HepG2 (cell line): ENCODE results near the gene AGRN. TPM values are rescaled to one million over a fixed set of nuclear protein-coding genes. Genes with fewer than 3 reads are reported as not detected.

Experiments
- DPF2 ChIP-seq: sonication (generic); formaldehyde crosslinking; IDR thresholded peaks from 2 replicates; pipeline ENCODE4 v1.4.0; 2020; ENCODE audit warnings: mild to moderate bottlenecking, low read depth, missing genetic modification reagents, borderline replicate concordance
- HMGXB4 ChIP-seq, 2 experiments: sonication (generic) in 1 of 2; formaldehyde crosslinking in 1 of 2; IDR thresholded peaks; 2 replicates each; pipeline versions ENCODE4 v1.4.0 to v1.6.1; 2018 to 2020; ENCODE audit warnings: missing genetic modification reagents in 2 of 2, borderline replicate concordance in 1 of 2, low read depth in 1 of 2, mild to moderate bottlenecking in 1 of 2, missing biosample characterization in 1 of 2
- PCBP1 ChIP-seq: fragments of 200-400 bp; formaldehyde crosslinking; IDR thresholded peaks from 2 replicates; pipeline ENCODE4 v1.6.1; 2017; ENCODE audit warnings: mild to moderate bottlenecking, low read depth, low read length, borderline replicate concordance
- PHF8 ChIP-seq: sonication (generic); formaldehyde crosslinking; IDR thresholded peaks from 2 replicates; pipeline ENCODE4 v1.5.0; 2020; ENCODE audit warnings: missing genetic modification reagents
- RBM39 ChIP-seq: fragments of 200-400 bp; formaldehyde crosslinking; IDR thresholded peaks from one replicate; pipeline ENCODE4 v1.6.1; 2018; ENCODE audit warnings: antibody characterized with exemption, mild to moderate bottlenecking, low read depth, low read length; ENCODE audit not compliant: poor library complexity, severe bottlenecking
- SKI ChIP-seq: fragments of 450-650 bp; IDR thresholded peaks from one replicate; pipeline ENCODE4 v1.6.1; 2018; ENCODE audit warnings: mild to moderate bottlenecking; ENCODE audit not compliant: partially characterized antibody
- TARDBP ChIP-seq: sonication (generic); formaldehyde crosslinking; IDR thresholded peaks from 2 replicates; pipeline ENCODE4 v1.8.0; 2022; ENCODE audit warnings: mild to moderate bottlenecking, missing genetic modification reagents
- TEAD3 ChIP-seq: optimal IDR thresholded peaks from 2 replicates; pipeline ENCODE3; 2016; ENCODE audit warnings: borderline replicate concordance
- TSC22D2 ChIP-seq: sonication (generic); formaldehyde crosslinking; IDR thresholded peaks from 2 replicates; pipeline ENCODE4 v1.5.1; 2020; ENCODE audit warnings: missing genetic modification reagents, mild to moderate bottlenecking, borderline replicate concordance
- ZBTB7B ChIP-seq: sonication (generic); formaldehyde crosslinking; IDR thresholded peaks from 2 replicates; pipeline ENCODE4 v1.4.0; 2020; ENCODE audit warnings: missing genetic modification reagents
- ZEB1 ChIP-seq: IDR thresholded peaks from 2 replicates; pipeline ENCODE4 v1.6.1; 2012; ENCODE audit warnings: mild to moderate bottlenecking, low read depth, inconsistent platforms; ENCODE audit not compliant: insufficient replicate concordance
- ZNF160 ChIP-seq: sonication (generic); formaldehyde crosslinking; IDR thresholded peaks from 2 replicates; pipeline ENCODE4 v1.8.0; 2022; ENCODE audit warnings: mild to moderate bottlenecking, inconsistent platforms, missing genetic modification reagents
- ZNF230 ChIP-seq: sonication (generic); formaldehyde crosslinking; IDR thresholded peaks from 2 replicates; pipeline ENCODE4 v1.4.0; 2020; ENCODE audit warnings: mild to moderate bottlenecking, missing genetic modification reagents
- ZNF274 ChIP-seq: sonication (generic); formaldehyde crosslinking; IDR thresholded peaks from 2 replicates; pipeline ENCODE4 v1.5.1; 2020; ENCODE audit warnings: mild to moderate bottlenecking, missing genetic modification reagents
- ZNF333 ChIP-seq: sonication (generic); formaldehyde crosslinking; IDR thresholded peaks from 2 replicates; pipeline ENCODE4 v1.4.0; 2020; ENCODE audit warnings: mild to moderate bottlenecking, missing genetic modification reagents, borderline replicate concordance
- ZNF337 ChIP-seq: sonication (generic); formaldehyde crosslinking; IDR thresholded peaks from 2 replicates; pipeline ENCODE4 v1.5.1; 2020; ENCODE audit warnings: missing genetic modification reagents, low read depth, mild to moderate bottlenecking, borderline replicate concordance
- ZNF776 ChIP-seq: sonication (generic); formaldehyde crosslinking; IDR thresholded peaks from 2 replicates; pipeline ENCODE4 v1.4.0; 2020; ENCODE audit warnings: mild to moderate bottlenecking, missing genetic modification reagents
- polyA plus RNA-seq, 8 experiments: library from polyadenylated mRNA; depleted of rRNA in 3 of 8; stranded (reverse) in 7 of 8; unstranded in 1 of 8; fragments of >200 nt; fragmentation: Illumina TruSeq in 4 of 8; extraction: Trizol in 4 of 8; gene quantifications; 2 replicates each; pipeline versions ENCODE4 v1.2.1 to v1.2.3, GENCODE V29; 2011 to 2016; ENCODE audit warnings: low read depth in 4 of 8, missing spikeins in 1 of 8, mixed read lengths in 1 of 8; ENCODE audit not compliant: insufficient read depth in 1 of 8
- total RNA-seq, 5 experiments: library from RNA; depleted of rRNA; stranded (reverse); fragments of >200 nt; fragmentation: Illumina TruSeq; extraction: Trizol; gene quantifications; 2 replicates each; pipeline ENCODE4 v1.2.3, GENCODE V29; 2016; ENCODE audit warnings: low read depth in 1 of 5
- TF ChIP-seq, protein P1 (sequence below): sonication (generic); formaldehyde crosslinking; IDR thresholded peaks from 2 replicates; pipeline ENCODE4 v1.8.1; 2023; ENCODE audit warnings: missing genetic modification reagents, mild to moderate bottlenecking, borderline replicate concordance
- TF ChIP-seq, protein P2 (sequence below): sonication (generic); formaldehyde crosslinking; IDR thresholded peaks from 2 replicates; pipeline ENCODE4 v1.8.1; 2023; ENCODE audit warnings: mild to moderate bottlenecking, missing genetic modification reagents, borderline replicate concordance
- TF ChIP-seq, protein P3 (sequence below): sonication (generic); formaldehyde crosslinking; IDR thresholded peaks from 2 replicates; pipeline ENCODE4 v1.4.0; 2020; ENCODE audit warnings: missing genetic modification reagents

Gene AGRN
- total and polyA plus RNA-seq, 2 of the 13 experiments (the other 11 are each of a cell fraction or from before 2014, with no cell fraction given) = 29.8 to 65.2 TPM

DNA sequence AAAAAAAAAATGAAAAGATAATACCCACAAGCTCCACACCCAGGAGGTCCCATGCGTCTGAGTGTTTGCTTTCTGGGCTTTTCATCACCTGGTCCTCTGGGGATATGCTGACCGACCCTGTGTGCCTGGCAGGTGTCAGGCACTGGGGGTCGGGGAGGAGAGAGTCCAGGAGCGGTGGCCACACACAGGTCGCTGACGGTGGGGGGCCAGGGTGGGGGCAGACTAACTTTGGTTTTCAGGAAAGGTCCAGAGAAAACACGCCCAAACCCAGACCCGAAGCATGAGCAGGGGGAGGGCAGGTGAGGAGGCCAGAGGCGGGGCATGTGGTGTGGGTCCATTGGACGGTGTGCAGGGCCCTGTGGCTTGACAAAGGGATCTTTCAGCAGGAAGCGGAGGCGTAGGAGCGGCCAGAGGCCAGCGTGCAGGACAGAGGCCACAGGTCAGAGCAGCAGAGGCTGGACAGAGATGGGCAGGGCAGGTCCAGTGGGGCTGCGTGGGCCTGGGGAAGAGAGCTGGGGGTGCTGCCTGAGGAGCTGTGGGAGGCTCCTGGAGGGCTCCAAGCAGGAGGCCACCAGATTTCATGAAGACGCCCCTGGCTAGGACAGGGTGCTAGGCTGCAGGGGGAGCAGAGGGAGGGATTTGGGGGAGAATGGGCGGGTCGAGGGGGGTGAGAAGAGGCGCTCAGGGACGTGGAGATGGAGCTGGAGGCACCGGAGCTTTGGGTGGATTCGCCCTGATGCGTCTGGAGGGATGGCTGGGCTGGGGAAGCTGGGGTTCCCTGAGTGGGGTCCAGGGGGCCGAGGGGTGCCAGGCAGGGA, 38.4 kb downstream of the AGRN start (continued):
- TF ChIP-seq HMGXB4 (CRISPR knock-in tag; IDR thresholded peaks at IDR 0.05; ENCODE audit: borderline replicate concordance in 1 of 2, low read depth in 1 of 2) = peak; percentile 52 to 56; a peak in 2 of 4 replicates
- peak; percentile 71; the same call in 1 of the 2 replicates for TF ChIP-seq ZNF776 (CRISPR knock-in tag)
- peak; percentile 17 for TF ChIP-seq SKI
- TF ChIP-seq, protein P1, sequence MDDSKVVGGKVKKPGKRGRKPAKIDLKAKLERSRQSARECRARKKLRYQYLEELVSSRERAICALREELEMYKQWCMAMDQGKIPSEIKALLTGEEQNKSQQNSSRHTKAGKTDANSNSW = 0 out of 2 replicates have a peak, but pooled peaks have one; percentile 15
- TF ChIP-seq ZNF160 (CRISPR knock-in tag) = peak; percentile 69; the same call in 1 of the 2 replicates
- no peak; the same call in 1 of the 2 replicates for TF ChIP-seq DPF2 (CRISPR knock-in tag)
- 0 out of 2 replicates have a peak, but pooled peaks have one; percentile 62 for TF ChIP-seq ZNF333 (CRISPR knock-in tag)
- TF ChIP-seq PCBP1 = 0 out of 2 replicates have a peak, but pooled peaks have one; percentile 64
- TF ChIP-seq PHF8 (CRISPR knock-in tag) = peak; percentile 38; the same call in 1 of the 2 replicates
- peak; percentile 43; the same call in 1 of the 2 replicates for TF ChIP-seq ZNF337 (CRISPR knock-in tag)
- no peak for TF ChIP-seq TSC22D2 (CRISPR knock-in tag)
- TF ChIP-seq, protein P2, sequence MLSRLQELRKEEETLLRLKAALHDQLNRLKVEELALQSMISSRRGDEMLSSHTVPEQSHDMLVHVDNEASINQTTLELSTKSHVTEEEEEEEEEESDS (CRISPR knock-in tag) = no peak
- peak; percentile 67 for TF ChIP-seq TARDBP (CRISPR knock-in tag)
- TF ChIP-seq ZEB1 = peak; percentile 81
- peak; percentile 54 for TF ChIP-seq TEAD3
- 0 out of 2 replicates have a peak, but pooled peaks have one; percentile 34 for TF ChIP-seq ZNF230 (CRISPR knock-in tag)
- TF ChIP-seq ZNF274 (CRISPR knock-in tag) = 0 out of 2 replicates have a peak, but pooled peaks have one; percentile 21
- TF ChIP-seq ZBTB7B (CRISPR knock-in tag) = peak; percentile 80
- TF ChIP-seq RBM39 = peak; percentile 21
- TF ChIP-seq, protein P3, sequence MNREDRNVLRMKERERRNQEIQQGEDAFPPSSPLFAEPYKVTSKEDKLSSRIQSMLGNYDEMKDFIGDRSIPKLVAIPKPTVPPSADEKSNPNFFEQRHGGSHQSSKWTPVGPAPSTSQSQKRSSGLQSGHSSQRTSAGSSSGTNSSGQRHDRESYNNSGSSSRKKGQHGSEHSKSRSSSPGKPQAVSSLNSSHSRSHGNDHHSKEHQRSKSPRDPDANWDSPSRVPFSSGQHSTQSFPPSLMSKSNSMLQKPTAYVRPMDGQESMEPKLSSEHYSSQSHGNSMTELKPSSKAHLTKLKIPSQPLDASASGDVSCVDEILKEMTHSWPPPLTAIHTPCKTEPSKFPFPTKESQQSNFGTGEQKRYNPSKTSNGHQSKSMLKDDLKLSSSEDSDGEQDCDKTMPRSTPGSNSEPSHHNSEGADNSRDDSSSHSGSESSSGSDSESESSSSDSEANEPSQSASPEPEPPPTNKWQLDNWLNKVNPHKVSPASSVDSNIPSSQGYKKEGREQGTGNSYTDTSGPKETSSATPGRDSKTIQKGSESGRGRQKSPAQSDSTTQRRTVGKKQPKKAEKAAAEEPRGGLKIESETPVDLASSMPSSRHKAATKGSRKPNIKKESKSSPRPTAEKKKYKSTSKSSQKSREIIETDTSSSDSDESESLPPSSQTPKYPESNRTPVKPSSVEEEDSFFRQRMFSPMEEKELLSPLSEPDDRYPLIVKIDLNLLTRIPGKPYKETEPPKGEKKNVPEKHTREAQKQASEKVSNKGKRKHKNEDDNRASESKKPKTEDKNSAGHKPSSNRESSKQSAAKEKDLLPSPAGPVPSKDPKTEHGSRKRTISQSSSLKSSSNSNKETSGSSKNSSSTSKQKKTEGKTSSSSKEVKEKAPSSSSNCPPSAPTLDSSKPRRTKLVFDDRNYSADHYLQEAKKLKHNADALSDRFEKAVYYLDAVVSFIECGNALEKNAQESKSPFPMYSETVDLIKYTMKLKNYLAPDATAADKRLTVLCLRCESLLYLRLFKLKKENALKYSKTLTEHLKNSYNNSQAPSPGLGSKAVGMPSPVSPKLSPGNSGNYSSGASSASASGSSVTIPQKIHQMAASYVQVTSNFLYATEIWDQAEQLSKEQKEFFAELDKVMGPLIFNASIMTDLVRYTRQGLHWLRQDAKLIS = 0 out of 2 replicates have a peak, but pooled peaks have one; percentile 25
